Effector memory CD4-positive, alpha-beta T cell (primary cell): ENCODE data around the gene PEMT.

Experiments used
- DNase-seq, 3 donors: peaks; one replicate each; pipeline ENCODE4 v3.0.0-alpha.2; 2020
- H3K27ac ChIP-seq: 2 replicates; pipeline ENCODE4 v1.7.0; 2013; ENCODE audit warnings: mild to moderate bottlenecking, low read length, moderate library complexity; ENCODE audit not compliant: insufficient read depth, poor library complexity, severe bottlenecking
- H3K27me3 ChIP-seq: replicated peaks from 2 replicates; pipeline ENCODE4 v1.7.0; 2013; ENCODE audit warnings: mild to moderate bottlenecking, low read length; ENCODE audit not compliant: insufficient read depth, control insufficient read depth, poor library complexity, severe bottlenecking
- H3K36me3 ChIP-seq: 2 replicates; pipeline ENCODE4 v1.7.0; 2013; ENCODE audit warnings: mild to moderate bottlenecking, low read length, moderate library complexity; ENCODE audit not compliant: control insufficient read depth, insufficient read depth
- H3K4me1 ChIP-seq: 2 replicates; pipeline ENCODE4 v1.7.0; 2013; ENCODE audit warnings: low read length, mild to moderate bottlenecking; ENCODE audit not compliant: control insufficient read depth, insufficient read depth, poor library complexity, severe bottlenecking
- H3K4me3 ChIP-seq: 2 replicates; pipeline ENCODE4 v1.7.0; 2013; ENCODE audit warnings: low read length, low read depth, mild to moderate bottlenecking; ENCODE audit not compliant: insufficient read depth, poor library complexity, severe bottlenecking
- H3K9me3 ChIP-seq: 2 replicates; pipeline ENCODE4 v1.7.0; 2013; ENCODE audit warnings: mild to moderate bottlenecking, low read length, moderate library complexity; ENCODE audit not compliant: control insufficient read depth

Gene PEMT

DNA sequence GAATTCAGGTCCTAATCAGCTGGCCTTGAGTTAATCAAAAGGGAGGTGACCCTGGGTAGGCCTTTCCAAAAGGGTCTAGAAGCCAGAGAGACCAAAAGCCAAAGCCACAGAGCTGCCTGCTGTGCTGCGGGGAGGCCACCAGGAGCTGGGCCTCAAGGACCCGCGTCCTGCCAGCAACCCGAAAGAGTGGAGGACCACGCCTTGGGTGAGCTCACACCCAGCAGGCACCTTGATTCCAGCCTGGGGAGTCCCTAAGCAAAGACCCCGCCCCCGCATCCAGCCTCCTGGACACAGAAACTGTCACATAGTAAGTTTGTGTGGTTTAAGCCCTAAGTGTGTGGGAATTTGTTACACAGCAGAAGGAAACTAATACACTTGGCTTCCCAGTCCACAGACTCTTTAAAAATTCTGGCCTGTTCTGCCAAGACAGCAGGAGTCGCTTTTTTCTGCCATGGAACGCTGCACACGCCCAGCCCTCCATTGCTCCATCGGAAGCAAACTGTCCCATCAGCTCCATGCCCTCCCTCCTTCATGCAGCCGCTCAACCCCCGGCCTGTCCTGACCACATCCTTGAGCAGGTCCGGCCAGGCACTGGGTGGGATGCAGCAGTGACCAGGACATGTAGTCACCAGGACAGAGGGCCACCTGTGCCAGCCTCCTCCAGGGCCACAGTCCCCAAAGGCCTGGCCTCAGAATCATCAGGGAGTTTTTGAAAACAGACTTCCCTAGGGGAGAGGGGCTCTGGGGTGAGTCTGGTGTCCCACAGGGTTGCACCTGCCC lies 74.4 kb downstream of the PEMT start:
- H3K4me1 ChIP-seq: no peaks in the 10 kb centered on the region
- H3K27ac ChIP-seq: no peak overlapping the region
- no peak overlapping the region for H3K4me3 ChIP-seq
- peaks cover 8% of the 10 kb centered on the region for H3K36me3 ChIP-seq
- no peaks in the 10 kb centered on the region for H3K27me3 ChIP-seq
- H3K9me3 ChIP-seq: no peaks in the 10 kb centered on the region
- DNase-seq: no peak

DNA sequence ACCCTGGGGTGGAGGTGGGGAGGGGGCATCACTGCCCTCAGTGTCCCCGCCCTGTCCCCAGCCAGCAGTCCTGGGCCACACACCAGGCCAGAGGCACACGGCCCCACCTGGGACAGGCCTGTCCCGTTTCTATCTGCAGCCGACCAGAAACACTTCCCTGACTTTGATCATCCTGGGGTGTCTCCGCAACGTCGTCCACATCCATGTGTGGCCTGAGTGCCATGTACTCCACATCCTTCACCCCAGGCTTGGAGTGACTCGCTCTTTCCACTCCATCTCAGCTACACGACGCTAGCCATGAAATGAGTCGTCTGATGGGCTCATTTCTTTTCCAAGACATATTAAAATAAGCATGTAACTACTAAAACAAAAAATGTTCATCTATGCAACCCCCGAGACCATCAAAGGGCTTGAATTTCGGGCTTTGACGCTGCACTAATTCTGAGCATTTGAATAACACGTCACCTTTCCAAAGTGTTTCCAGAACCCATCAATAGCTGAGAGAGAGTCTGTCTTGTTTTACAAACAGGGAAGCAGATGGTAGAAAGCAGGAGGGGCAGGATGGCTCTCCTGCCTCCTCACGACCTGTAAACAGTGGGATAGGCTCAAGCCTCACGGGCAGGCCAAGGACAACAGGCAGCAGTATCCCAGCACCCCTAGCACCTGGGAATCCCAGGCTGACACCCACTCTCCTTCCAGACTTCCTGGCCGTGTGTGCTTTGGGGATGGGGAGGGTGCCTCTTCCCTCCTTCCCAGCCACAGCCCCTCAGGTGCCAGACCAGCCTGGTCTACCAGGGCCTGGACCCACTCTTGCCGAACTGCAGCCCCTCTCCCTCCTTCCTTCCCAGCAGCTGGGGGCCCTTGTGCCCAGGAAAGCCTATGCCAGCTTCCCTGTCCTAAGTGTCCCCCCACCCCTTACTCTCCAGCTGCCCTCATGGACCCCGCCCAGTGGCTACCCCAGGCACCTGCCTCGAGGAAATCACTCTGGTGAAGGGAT lies 75.3 kb downstream of the PEMT start:
- H3K27me3 ChIP-seq: no peaks in the 10 kb centered on the region
- H3K4me1 ChIP-seq: no peaks in the 10 kb centered on the region
- no peak overlapping the region for H3K4me3 ChIP-seq
- H3K27ac ChIP-seq: no peak overlapping the region
- no peak for DNase-seq
- peaks cover 8% of the 10 kb centered on the region for H3K36me3 ChIP-seq
- H3K9me3 ChIP-seq: no peaks in the 10 kb centered on the region

DNA sequence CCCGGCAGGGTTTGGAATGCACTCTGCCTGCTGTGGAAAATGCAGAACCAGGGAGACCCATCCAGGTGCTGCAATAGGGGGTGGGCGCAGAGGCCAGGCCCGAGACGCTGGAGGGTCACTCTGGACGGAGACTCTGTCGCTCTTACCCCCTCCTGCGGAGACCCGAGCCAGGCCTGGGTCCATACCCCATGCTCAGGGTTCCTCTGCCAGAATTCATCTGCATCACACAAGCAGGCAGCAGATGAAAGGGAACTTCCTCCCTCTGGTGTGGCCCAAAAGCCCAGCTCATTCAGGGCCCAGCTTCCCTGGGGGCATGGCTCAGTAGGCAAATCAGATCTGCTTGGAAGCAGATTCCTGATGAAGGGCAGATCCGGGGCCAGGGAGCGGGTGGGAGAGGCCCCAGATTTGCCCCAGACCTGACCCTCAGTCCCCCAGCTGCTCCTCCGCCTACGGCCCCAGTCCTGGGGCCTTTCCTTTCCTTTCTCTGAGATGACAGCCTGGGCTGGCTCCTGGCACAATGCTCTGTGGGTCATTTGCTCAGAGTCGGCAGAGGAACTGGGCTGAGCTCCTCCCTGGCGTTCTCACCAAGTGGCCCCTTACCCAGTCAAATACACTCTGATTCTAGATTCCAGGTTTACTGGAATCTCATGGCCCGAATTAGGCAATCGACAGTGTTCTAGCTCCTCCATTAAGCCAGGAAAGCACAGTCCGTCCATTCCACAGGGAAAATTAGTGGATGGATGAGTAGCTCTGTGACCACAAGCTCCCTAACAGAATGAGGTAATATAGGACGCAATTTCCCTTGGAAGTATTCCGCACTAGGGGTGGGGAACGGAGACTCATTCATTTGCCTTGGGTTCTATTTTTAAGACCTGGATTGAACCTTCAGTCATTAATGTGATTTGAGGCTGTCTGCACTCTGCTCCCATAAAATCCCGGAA lies 76.2 kb downstream of the PEMT start:
- Histone ChIP-seq H3K27me3 (no peaks in the 10 kb centered on the region), H3K27ac (no peak overlapping the region), H3K4me3 (no peak overlapping the region), H3K4me1 (no peaks in the 10 kb centered on the region), H3K9me3 (no peaks in the 10 kb centered on the region), H3K36me3 (peaks cover 4% of the 10 kb centered on the region)
- no peak for DNase-seq

DNA sequence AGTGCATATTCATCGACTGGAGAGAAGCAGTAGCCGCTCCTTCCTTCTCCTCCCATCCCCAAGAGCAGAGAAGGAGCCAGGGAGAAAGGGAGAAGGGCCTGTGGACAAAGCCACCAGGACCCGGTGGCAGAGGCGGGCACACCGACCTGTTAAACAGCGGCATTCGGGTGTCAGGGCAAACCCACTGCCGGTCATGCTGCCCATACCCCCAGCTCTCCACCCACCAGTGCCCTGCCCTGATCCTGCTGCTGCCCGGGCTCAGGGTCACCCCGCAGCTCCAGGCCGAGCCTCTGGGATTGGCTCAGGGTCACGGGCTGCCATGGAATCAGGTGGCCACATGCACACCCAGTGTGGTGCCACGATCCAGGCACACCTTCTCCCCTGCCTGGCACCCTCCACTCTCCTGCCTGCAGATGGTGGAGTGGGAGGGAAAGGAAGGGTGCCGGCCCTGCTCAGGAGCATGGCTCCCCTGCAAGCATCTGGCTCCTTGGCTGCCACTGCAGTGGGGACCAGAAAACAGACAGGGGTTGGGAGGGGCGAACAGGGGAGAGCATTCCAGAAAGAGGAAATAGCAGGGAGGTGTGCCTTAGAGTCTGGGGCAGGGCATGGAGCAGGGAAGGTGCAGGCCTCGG lies 77.0 kb downstream of the PEMT start:
- no peaks in the 10 kb centered on the region for H3K36me3 ChIP-seq
- no peak overlapping the region for H3K27ac ChIP-seq
- H3K4me1 ChIP-seq: no peaks in the 10 kb centered on the region
- H3K9me3 ChIP-seq: no peaks in the 10 kb centered on the region
- H3K27me3 ChIP-seq: no peaks in the 10 kb centered on the region
- no peak for DNase-seq
- H3K4me3 ChIP-seq: no peak overlapping the region

DNA sequence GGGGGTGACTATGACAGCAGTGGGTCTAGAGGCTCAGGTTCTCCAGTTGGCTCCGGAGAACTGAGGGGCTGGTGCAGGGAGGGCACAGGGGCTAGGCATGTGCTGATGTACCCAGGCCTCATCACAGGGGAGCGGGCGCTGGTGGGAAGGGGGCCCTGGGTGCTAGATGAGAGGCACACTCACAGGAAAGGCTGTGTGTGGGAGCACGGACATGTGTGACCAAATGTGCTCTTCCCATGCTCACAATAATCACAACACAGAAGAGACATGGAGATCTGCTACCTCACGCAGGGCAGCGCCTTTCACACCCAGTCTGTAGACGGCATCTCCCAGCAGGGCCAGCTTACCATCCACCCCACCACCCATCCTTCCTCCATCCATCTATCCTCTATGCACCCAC lies 77.9 kb downstream of the PEMT start:
- DNase-seq: no peak
- H3K36me3 ChIP-seq: no peaks in the 10 kb centered on the region
- no peaks in the 10 kb centered on the region for H3K4me1 ChIP-seq
- no peaks in the 10 kb centered on the region for H3K27me3 ChIP-seq
- H3K27ac ChIP-seq: no peak overlapping the region
- H3K9me3 ChIP-seq: no peaks in the 10 kb centered on the region
- no peak overlapping the region for H3K4me3 ChIP-seq

DNA sequence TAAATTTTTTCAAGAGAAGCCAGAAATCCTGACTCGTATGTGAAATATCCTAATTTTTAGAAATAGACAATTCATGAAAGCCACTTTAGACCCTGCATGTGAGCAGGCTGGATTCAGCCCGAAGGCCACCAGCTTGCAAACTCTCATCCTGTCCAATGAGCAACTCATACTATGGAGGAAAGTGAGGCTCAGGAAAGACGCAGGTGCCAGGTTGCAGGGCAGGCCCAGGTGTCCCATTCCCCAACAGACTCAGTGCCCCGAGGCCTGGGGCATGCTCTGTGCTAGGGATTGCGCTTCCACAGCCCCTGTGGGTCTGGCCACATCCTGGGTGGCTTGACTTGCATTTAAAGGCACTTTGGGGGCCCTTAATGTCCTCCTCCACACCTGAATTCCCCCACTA lies 78.6 kb downstream of the PEMT start:
- Histone ChIP-seq H3K4me3 (no peak overlapping the region), H3K4me1 (no peaks in the 10 kb centered on the region), H3K27ac (no peak overlapping the region), H3K9me3 (no peaks in the 10 kb centered on the region), H3K27me3 (no peaks in the 10 kb centered on the region), H3K36me3 (no peaks in the 10 kb centered on the region)
- DNase-seq: no peak

DNA sequence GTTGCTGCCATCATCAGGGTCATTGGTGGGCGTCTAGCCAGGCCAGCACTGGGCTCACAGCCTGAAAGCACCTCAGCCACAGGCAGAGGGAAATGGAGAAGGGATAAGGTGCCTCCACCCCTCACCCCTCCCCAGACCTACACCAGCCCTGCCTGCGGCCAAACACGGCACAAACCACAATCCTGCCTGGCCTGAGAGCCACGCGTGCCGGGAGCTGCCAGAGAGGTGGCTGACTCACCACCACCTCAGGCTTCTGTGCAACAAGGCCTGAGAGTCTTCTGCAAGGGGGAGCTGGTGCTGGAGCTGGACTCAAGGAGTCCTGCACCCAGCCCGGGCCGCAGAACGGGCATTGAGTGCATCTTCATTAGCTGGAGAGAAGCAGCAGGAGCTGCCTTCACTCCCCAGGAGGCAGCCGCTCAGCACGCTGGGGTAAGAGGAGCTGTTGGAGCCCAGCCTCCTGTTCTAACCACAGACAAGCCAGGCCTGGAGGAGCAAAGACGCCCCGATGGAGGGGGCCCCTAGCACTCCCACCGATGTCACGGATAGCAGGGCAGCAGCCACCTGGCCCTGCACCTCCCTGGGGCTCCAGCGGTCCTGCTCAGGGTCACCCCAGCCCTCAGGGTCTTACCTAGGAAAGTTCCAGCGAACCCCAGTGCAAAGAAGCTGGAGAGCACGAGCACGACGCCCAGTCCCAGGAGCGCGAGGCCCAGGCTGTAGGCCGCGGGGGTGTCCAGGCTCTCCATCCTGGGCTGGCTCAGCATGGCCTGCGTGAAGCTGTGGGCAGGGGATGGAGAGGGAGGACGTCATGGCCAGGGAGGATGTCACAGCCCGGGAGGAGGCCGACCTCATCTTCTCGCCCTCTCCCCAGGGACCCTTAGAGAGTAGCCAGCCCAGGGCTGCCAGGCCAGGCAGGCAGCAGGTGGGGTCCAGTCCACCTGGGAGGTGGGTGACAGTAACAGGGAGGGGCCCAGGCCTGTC lies 79.3 kb downstream of the PEMT start:
- Histone ChIP-seq H3K27ac (no peak overlapping the region), H3K4me1 (no peaks in the 10 kb centered on the region), H3K4me3 (no peak overlapping the region), H3K36me3 (no peaks in the 10 kb centered on the region), H3K27me3 (no peaks in the 10 kb centered on the region), H3K9me3 (no peaks in the 10 kb centered on the region)
- DNase-seq: no peak

DNA sequence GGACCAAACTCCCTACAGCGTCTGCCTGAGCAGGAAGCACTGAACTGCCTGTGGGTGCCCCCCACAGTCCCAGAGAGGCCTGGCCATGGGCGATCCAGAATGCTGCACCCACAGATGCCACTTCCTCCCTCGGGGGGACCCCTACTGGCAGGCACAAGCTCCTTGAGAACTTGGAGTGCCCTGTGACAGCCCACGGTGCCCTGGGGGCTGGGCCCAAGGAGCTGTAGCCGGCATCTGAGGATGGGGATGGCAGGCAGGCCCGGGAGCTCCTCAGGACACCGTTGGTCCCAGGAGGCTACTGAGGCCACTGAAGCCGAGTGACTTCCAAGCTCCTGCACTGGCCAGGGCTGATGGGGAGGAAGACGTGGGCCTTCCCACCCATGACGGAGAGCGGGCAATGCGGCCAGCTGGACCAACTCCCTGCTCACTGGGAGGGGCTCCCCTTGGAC lies 80.2 kb downstream of the PEMT start:
- H3K9me3 ChIP-seq: no peaks in the 10 kb centered on the region
- H3K36me3 ChIP-seq: no peaks in the 10 kb centered on the region
- no peaks in the 10 kb centered on the region for H3K27me3 ChIP-seq
- H3K27ac ChIP-seq: no peak overlapping the region
- H3K4me3 ChIP-seq: no peak overlapping the region
- no peaks in the 10 kb centered on the region for H3K4me1 ChIP-seq
- no peak for DNase-seq
